ENCODE results near the gene APPL2.
A peak's percentile ranks its signal among the peaks of the same experiment; 100 is the strongest.
"Not testable (repeated sequence)": the region's sequence is repeated elsewhere in the genome, so short reads cannot be mapped to it uniquely, and the experiment has no call there.

APPL2 gene

GRCh38 chr12:105189293-105189692 is 46.7 kb downstream of the APPL2 start:
- no peak for DNase-seq

GRCh38 chr12:105183976-105184375 is 52.0 kb downstream of the APPL2 start:
- not testable (repeated sequence) for DNase-seq

- DNase-seq, result not testable (repeated sequence)
Observed at GRCh38 chr12:105183406-105183805, 52.6 kb downstream of the APPL2 start.

- not testable (repeated sequence) for DNase-seq
Observed at GRCh38 chr12:105179114-105179513, 56.9 kb downstream of the APPL2 start.

GRCh38 chr12:105177208-105177607 is 58.8 kb downstream of the APPL2 start:
- no peak for DNase-seq

GRCh38 chr12:105175397-105175990 is 60.5 kb downstream of the APPL2 start:
- no peak for DNase-seq

- DNase-seq, result peak; percentile 4
Observed at GRCh38 chr12:105171691-105172436, 64.1 kb downstream of the APPL2 start.

GRCh38 chr12:105170139-105170538 is 65.8 kb downstream of the APPL2 start:
- DNase-seq, result no peak

- DNase-seq, result no peak
Observed at GRCh38 chr12:105168006-105168405, 68.0 kb downstream of the APPL2 start.

GRCh38 chr12:105167346-105167745 is 68.6 kb downstream of the APPL2 start:
- no peak for DNase-seq

GRCh38 chr12:105166736-105167135 is 69.2 kb downstream of the APPL2 start:
- DNase-seq, result no peak

- peak; percentile 8 for DNase-seq
Observed at GRCh38 chr12:105164068-105164467, 71.9 kb downstream of the APPL2 start.

GRCh38 chr12:105162174-105162573 is 73.8 kb downstream of the APPL2 start:
- DNase-seq, result no peak

GRCh38 chr12:105158876-105159275 is 77.1 kb downstream of the APPL2 start:
- DNase-seq, result no peak

- DNase-seq, result no peak
Observed at GRCh38 chr12:105157606-105158005, 78.4 kb downstream of the APPL2 start.

GRCh38 chr12:105156260-105156659 is 79.7 kb downstream of the APPL2 start:
- DNase-seq, result no peak

GRCh38 chr12:105142259-105142658 is 93.7 kb downstream of the APPL2 start:
- DNase-seq, result no peak

GRCh38 chr12:105141320-105141922 is 94.6 kb downstream of the APPL2 start:
- no peak for DNase-seq

- no peak for DNase-seq
Observed at GRCh38 chr12:105138248-105138647, 97.7 kb downstream of the APPL2 start.
